ENCODE results near the gene GNPTAB. TPM values are rescaled to one million over a fixed set of nuclear protein-coding genes. Genes with fewer than 3 reads are reported as not detected.

Gene GNPTAB
- total RNA-seq, 1 donor from 2014 or later: 43.7 TPM

- H3K4me1 ChIP-seq (ENCODE audit: insufficient read depth, low read length): no peaks in the 10 kb centered on the region
- no peak overlapping the region for H3K4me3 ChIP-seq (ENCODE audit: insufficient read depth, low read depth, low read length)
- no peak overlapping the region for H3K9ac ChIP-seq (ENCODE audit: low read length)
- no peaks in the 10 kb centered on the region for H4K20me1 ChIP-seq (ENCODE audit: insufficient read depth, low read length)
- no peak overlapping the region for H2AFZ ChIP-seq (ENCODE audit: low read depth, low read length)
- H3K27ac ChIP-seq (ENCODE audit: low read depth, low read length): no peak overlapping the region
- peak; percentile 8 for DNase-seq (ENCODE audit: low read depth)
- no peaks in the 10 kb centered on the region for H3K36me3 Mint-ChIP-seq (ENCODE audit: low read depth, unreplicated experiment)
- no peaks in the 10 kb centered on the region for H3K36me3 ChIP-seq (ENCODE audit: insufficient read depth, low read length)
- H3K4me1 Mint-ChIP-seq (ENCODE audit: low read depth, unreplicated experiment): no peaks in the 10 kb centered on the region
- no peaks in the 10 kb centered on the region for H3K27me3 Mint-ChIP-seq (ENCODE audit: low read depth, unreplicated experiment)
- H3K79me2 ChIP-seq (ENCODE audit: insufficient read depth, low read length): no peaks in the 10 kb centered on the region
- no peaks in the 10 kb centered on the region for H3K9me3 Mint-ChIP-seq (ENCODE audit: unreplicated experiment)
- no peak for FAIRE-seq
- no peak overlapping the region for H3K27ac Mint-ChIP-seq (ENCODE audit: unreplicated experiment)
- no peaks in the 10 kb centered on the region for H3K27me3 ChIP-seq (ENCODE audit: insufficient read depth, low read length)
- H3K9me3 ChIP-seq (ENCODE audit: insufficient read depth, low read depth, low read length): no peaks in the 10 kb centered on the region
- H3K4me2 ChIP-seq (ENCODE audit: low read length): no peak overlapping the region
- H3K4me3 Mint-ChIP-seq (ENCODE audit: unreplicated experiment): no peak overlapping the region
- TF ChIP-seq, protein P1, sequence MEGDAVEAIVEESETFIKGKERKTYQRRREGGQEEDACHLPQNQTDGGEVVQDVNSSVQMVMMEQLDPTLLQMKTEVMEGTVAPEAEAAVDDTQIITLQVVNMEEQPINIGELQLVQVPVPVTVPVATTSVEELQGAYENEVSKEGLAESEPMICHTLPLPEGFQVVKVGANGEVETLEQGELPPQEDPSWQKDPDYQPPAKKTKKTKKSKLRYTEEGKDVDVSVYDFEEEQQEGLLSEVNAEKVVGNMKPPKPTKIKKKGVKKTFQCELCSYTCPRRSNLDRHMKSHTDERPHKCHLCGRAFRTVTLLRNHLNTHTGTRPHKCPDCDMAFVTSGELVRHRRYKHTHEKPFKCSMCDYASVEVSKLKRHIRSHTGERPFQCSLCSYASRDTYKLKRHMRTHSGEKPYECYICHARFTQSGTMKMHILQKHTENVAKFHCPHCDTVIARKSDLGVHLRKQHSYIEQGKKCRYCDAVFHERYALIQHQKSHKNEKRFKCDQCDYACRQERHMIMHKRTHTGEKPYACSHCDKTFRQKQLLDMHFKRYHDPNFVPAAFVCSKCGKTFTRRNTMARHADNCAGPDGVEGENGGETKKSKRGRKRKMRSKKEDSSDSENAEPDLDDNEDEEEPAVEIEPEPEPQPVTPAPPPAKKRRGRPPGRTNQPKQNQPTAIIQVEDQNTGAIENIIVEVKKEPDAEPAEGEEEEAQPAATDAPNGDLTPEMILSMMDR (IDR thresholded peaks at IDR 0.05; ENCODE audit: insufficient read depth, low read depth, low read length): no peak
- TF ChIP-seq EZH2 (IDR thresholded peaks at IDR 0.05; ENCODE audit: insufficient read depth, low read length): no peak
Observed at GRCh38 chr12:101727098-101727497, 103.7 kb downstream of the GNPTAB start.

DNA sequence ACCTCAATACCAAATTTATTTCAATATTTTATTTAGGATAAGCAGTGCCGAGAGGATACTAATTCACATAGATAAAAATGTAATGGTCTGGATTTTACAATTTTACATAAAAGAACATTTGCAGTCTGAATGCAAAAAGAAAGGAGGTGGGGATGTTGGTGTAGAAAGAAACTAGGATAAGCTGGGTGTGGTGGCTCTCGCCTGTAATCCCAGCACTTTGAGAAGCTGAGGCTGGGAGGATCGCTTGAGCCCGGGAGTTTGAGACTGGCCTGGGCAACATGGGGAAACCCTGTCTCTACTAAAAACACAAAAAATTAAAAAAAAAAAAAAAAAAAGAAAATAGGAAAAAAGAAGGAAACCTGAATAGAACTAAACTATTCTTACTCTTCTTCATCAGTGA is 108.4 kb downstream of the GNPTAB start:
- no peak overlapping the region for H2AFZ ChIP-seq (ENCODE audit: low read depth, low read length)
- no peaks in the 10 kb centered on the region for H3K36me3 ChIP-seq (ENCODE audit: insufficient read depth, low read length)
- TF ChIP-seq, protein P1 (IDR thresholded peaks at IDR 0.05; ENCODE audit: insufficient read depth, low read depth, low read length): no peak
- TF ChIP-seq EZH2 (IDR thresholded peaks at IDR 0.05; ENCODE audit: insufficient read depth, low read length): no peak
- H3K9me3 Mint-ChIP-seq (ENCODE audit: unreplicated experiment): no peaks in the 10 kb centered on the region
- DNase-seq (ENCODE audit: low read depth) (no peak), FAIRE-seq (no peak)
- H3K4me1 Mint-ChIP-seq (ENCODE audit: low read depth, unreplicated experiment): no peaks in the 10 kb centered on the region
- H3K79me2 ChIP-seq (ENCODE audit: insufficient read depth, low read length): no peaks in the 10 kb centered on the region
- H3K9ac ChIP-seq (ENCODE audit: low read length): no peak overlapping the region
- H3K27me3 ChIP-seq (ENCODE audit: insufficient read depth, low read length): no peaks in the 10 kb centered on the region
- no peak overlapping the region for H3K27ac Mint-ChIP-seq (ENCODE audit: unreplicated experiment)
- no peak overlapping the region for H3K4me3 ChIP-seq (ENCODE audit: insufficient read depth, low read depth, low read length)
- no peak overlapping the region for H3K27ac ChIP-seq (ENCODE audit: low read depth, low read length)
- H3K4me3 Mint-ChIP-seq (ENCODE audit: unreplicated experiment): no peak overlapping the region
- no peak overlapping the region for H3K4me2 ChIP-seq (ENCODE audit: low read length)
- no peaks in the 10 kb centered on the region for H3K27me3 Mint-ChIP-seq (ENCODE audit: low read depth, unreplicated experiment)
- H4K20me1 ChIP-seq (ENCODE audit: insufficient read depth, low read length): no peaks in the 10 kb centered on the region
- H3K9me3 ChIP-seq (ENCODE audit: insufficient read depth, low read depth, low read length): no peaks in the 10 kb centered on the region
- H3K36me3 Mint-ChIP-seq (ENCODE audit: low read depth, unreplicated experiment): no peaks in the 10 kb centered on the region
- no peaks in the 10 kb centered on the region for H3K4me1 ChIP-seq (ENCODE audit: insufficient read depth, low read length)

DNA sequence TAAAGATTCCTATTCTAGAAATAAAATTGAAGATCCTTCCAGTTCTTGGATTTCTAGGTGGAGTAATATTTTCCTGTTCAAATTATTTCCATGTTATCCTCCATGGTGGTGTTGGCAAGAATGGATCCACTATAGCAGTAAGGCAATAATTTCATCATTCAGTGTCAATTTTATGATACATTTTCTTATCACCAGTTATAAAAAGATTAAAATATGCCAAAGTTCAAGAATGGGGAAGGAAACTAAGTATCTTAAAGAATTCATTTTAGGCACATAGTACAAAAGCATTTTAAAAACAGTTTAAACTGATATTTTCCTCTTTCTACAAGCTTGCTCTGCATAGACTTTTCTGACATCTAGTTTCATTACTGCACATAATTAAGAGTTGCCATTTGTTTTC is 110.6 kb downstream of the GNPTAB start:
- H3K27ac Mint-ChIP-seq (ENCODE audit: unreplicated experiment): no peak overlapping the region
- H3K4me1 ChIP-seq (ENCODE audit: insufficient read depth, low read length): no peaks in the 10 kb centered on the region
- no peak overlapping the region for H2AFZ ChIP-seq (ENCODE audit: low read depth, low read length)
- H4K20me1 ChIP-seq (ENCODE audit: insufficient read depth, low read length): no peaks in the 10 kb centered on the region
- no peaks in the 10 kb centered on the region for H3K36me3 ChIP-seq (ENCODE audit: insufficient read depth, low read length)
- H3K9ac ChIP-seq (ENCODE audit: low read length): no peak overlapping the region
- no peak for FAIRE-seq
- no peaks in the 10 kb centered on the region for H3K27me3 ChIP-seq (ENCODE audit: insufficient read depth, low read length)
- H3K27ac ChIP-seq (ENCODE audit: low read depth, low read length): no peak overlapping the region
- no peaks in the 10 kb centered on the region for H3K79me2 ChIP-seq (ENCODE audit: insufficient read depth, low read length)
- no peaks in the 10 kb centered on the region for H3K9me3 ChIP-seq (ENCODE audit: insufficient read depth, low read depth, low read length)
- H3K4me1 Mint-ChIP-seq (ENCODE audit: low read depth, unreplicated experiment): no peaks in the 10 kb centered on the region
- H3K27me3 Mint-ChIP-seq (ENCODE audit: low read depth, unreplicated experiment): no peaks in the 10 kb centered on the region
- H3K9me3 Mint-ChIP-seq (ENCODE audit: unreplicated experiment): no peaks in the 10 kb centered on the region
- H3K4me2 ChIP-seq (ENCODE audit: low read length): no peak overlapping the region
- H3K4me3 Mint-ChIP-seq (ENCODE audit: unreplicated experiment): no peak overlapping the region
- no peaks in the 10 kb centered on the region for H3K36me3 Mint-ChIP-seq (ENCODE audit: low read depth, unreplicated experiment)
- no peak for DNase-seq (ENCODE audit: low read depth)
- H3K4me3 ChIP-seq (ENCODE audit: insufficient read depth, low read depth, low read length): no peak overlapping the region
- TF ChIP-seq EZH2 (IDR thresholded peaks at IDR 0.05; ENCODE audit: insufficient read depth, low read length): no peak
- TF ChIP-seq, protein P1 (IDR thresholded peaks at IDR 0.05; ENCODE audit: insufficient read depth, low read depth, low read length): no peak

All from astrocyte (in vitro differentiated cells and primary cell).